Measurements from ENCODE around the gene RTCA.
"Not testable (repeated sequence)": the region's sequence is repeated elsewhere in the genome, so short reads cannot be mapped to it uniquely, and the experiment has no call there.

RTCA gene

GRCh38 chr1:100299521-100300222 is 33.7 kb downstream of the RTCA start:
- intact Hi-C loops (cut with DNase I): no loop called here
- no peak for DNase-seq

- DNase-seq: no peak
- intact Hi-C loops (cut with DNase I): no loop called here
Observed at GRCh38 chr1:100300691-100301090, 34.7 kb downstream of the RTCA start.

- DNase-seq: no peak
- intact Hi-C loops (cut with DNase I): no loop called here
Observed at GRCh38 chr1:100302739-100303138, 36.7 kb downstream of the RTCA start.

GRCh38 chr1:100304227-100304626 is 38.2 kb downstream of the RTCA start:
- no peak for DNase-seq
- intact Hi-C loops (cut with DNase I): no loop called here

GRCh38 chr1:100304921-100305320 is 38.9 kb downstream of the RTCA start:
- intact Hi-C loops (cut with DNase I): no loop called here
- no peak for DNase-seq

- intact Hi-C loops (cut with DNase I): no loop called here
- no peak for DNase-seq
Observed at GRCh38 chr1:100305954-100306353, 39.9 kb downstream of the RTCA start.

- DNase-seq: no peak
- intact Hi-C loops (cut with DNase I): no loop called here
Observed at GRCh38 chr1:100306735-100307313, 40.8 kb downstream of the RTCA start.

GRCh38 chr1:100308777-100309176 is 42.8 kb downstream of the RTCA start:
- DNase-seq: no peak
- intact Hi-C loops (cut with DNase I): no loop called here

GRCh38 chr1:100309863-100310262 is 43.8 kb downstream of the RTCA start:
- no peak for DNase-seq
- intact Hi-C loops (cut with DNase I): no loop called here

- no peak for DNase-seq
- intact Hi-C loops (cut with DNase I): no loop called here
Observed at GRCh38 chr1:100313382-100313781, 47.4 kb downstream of the RTCA start.

GRCh38 chr1:100316622-100317021 is 50.6 kb downstream of the RTCA start:
- DNase-seq: no peak
- intact Hi-C loops (cut with DNase I): no loop called here

GRCh38 chr1:100320311-100321099 is 54.5 kb downstream of the RTCA start:
- DNase-seq: no peak

GRCh38 chr1:100321100-100321493 is 55.1 kb downstream of the RTCA start:
- intact Hi-C loops (cut with DNase I): no loop called here
- no peak for DNase-seq

More at GRCh38 chr1:100320311-100321099, 54.5 kb downstream of the RTCA start:
- intact Hi-C loops (cut with DNase I): no loop called here

GRCh38 chr1:100321506-100321905 is 55.5 kb downstream of the RTCA start:
- DNase-seq: no peak
- intact Hi-C loops (cut with DNase I): no loop called here

GRCh38 chr1:100322436-100323211 is 56.6 kb downstream of the RTCA start:
- no peak for DNase-seq
- intact Hi-C loops (cut with DNase I): no loop called here

GRCh38 chr1:100323419-100324106 is 57.5 kb downstream of the RTCA start:
- intact Hi-C loops (cut with DNase I): no loop called here
- DNase-seq: no peak

GRCh38 chr1:100325415-100326324 is 59.7 kb downstream of the RTCA start:
- intact Hi-C loops (cut with DNase I): no loop called here
- DNase-seq: no peak

- DNase-seq; intact Hi-C loops (cut with DNase I): not testable (repeated sequence)
Observed at GRCh38 chr1:100326325-100326670, 60.3 kb downstream of the RTCA start.
